ENCODE measurements around the gene TEAD2. TPM values are rescaled to one million over a fixed set of nuclear protein-coding genes. Genes with fewer than 3 reads are reported as not detected.

Gene TEAD2
- total and polyA plus RNA-seq, 10 of the 15 experiments (the other 5 are each of a cell fraction or from before 2014, with no cell fraction given): 0.04 to 0.26 (median 0.11) TPM; not detected in 3

DNA sequence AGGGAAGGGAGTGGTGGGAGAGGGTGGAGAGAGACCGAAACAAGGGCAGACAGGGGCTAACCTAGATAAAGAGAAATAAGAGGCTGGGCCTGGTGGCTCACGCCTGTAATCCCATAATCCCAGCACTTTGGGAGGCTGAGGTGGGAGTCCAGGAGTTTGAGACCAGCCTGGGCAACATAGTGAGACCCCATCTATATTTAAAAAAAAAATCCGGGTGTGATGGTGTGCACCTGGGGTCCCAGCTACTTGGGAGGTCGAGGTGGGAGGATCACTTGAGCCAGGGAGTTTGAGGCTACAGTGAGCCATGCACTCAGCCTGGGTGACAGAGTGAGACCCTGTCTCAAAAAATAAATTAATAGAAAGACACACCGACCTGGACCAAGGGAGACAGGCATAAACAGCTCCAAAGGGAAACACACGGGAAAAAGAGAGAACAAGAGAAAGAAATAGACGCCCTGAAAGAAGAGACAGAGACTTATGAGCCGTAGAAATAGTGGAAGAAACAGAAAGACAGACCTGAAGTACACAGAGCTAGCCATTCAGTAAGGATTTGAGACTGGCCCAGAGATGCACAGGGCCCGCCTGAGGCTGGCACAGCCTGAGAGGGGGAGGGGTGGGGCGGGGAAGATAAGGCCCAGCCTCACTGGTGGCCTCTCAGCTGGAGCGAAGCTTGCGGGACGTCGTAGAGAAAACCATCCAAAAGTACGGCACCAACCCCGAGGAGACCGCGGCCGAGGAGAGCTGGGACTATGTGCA lies 24.8 kb downstream of the TEAD2 start:
- no TSS peak for BruUV-seq (replicated peaks)
- H3K4me1 ChIP-seq (ENCODE audit: control insufficient read depth, insufficient read depth, low read length): peaks cover 50% of the 10 kb centered on the region
- CTCF ChIA-PET: interaction anchor here (0.6 to 2.6 kb wide), 5 partner anchors 9 to 134 kb away, joined by 4 to 15 read pairs (median 4); no protein-coding TSS in a partner anchor
- H3K27ac ChIP-seq (ENCODE audit: control insufficient read depth, insufficient read depth): 0 out of 2 replicates have a peak overlapping the region, but pooled peaks have one; percentile 98
- no peaks in the 10 kb centered on the region for H3K27me3 ChIP-seq (replicated peaks in 1 of 2; ENCODE audit: control insufficient read depth in 2 of 2, insufficient read depth in 2 of 2, low read length in 1 of 2)
- SMC1A ChIA-PET (ENCODE audit: uncharacterized antibody, unreplicated experiment): interaction anchor here (0.9 to 1.4 kb wide), 2 partner anchors 22 to 151 kb away, joined by 3 read pairs; no protein-coding TSS in a partner anchor
- H3K4me3 ChIP-seq: peak overlapping the region; percentile 86
- RAD21 ChIA-PET (ENCODE audit: unreplicated experiment): interaction anchor here (1.5 kb wide), 1 partner anchor 112 kb away, joined by 4 read pairs; no protein-coding TSS in a partner anchor
- no peaks in the 10 kb centered on the region for H3K9me3 ChIP-seq (replicated peaks; ENCODE audit: control insufficient read depth, insufficient read depth, low read length)
- H2AFZ ChIP-seq (ENCODE audit: control insufficient read depth, low read depth, low read length): no peak overlapping the region
- in situ Hi-C loops (cut with MboI): no loop called here
- POLR2A ChIA-PET: interaction anchor here (0.6 to 3.5 kb wide), 4 partner anchors 11 to 344 kb away, joined by 3 to 24 read pairs (median 6); partner anchors contain the start of genes ALDH16A1, GYS1, PIH1D1 and RUVBL2
- intact Hi-C loops (cut with micrococcal nuclease; ENCODE audit: unreplicated experiment): no loop called here
- FAIRE-seq: no peak
- ATAC-seq: no peak
- H4K20me1 ChIP-seq (ENCODE audit: control insufficient read depth, insufficient read depth): no peaks in the 10 kb centered on the region
- H3K79me2 ChIP-seq (ENCODE audit: control insufficient read depth, insufficient read depth, low read length): peaks cover 43% of the 10 kb centered on the region
- H3K9ac ChIP-seq (ENCODE audit: control insufficient read depth, insufficient read depth, low read length): no peak overlapping the region; the same call in 1 of the 2 replicates
- peaks cover 0 to 3% of the 10 kb centered on the region in 2 experiments; a peak in 1 of 4 replicates for H3K36me3 ChIP-seq (ENCODE audit: control insufficient read depth in 2 of 2, insufficient read depth in 2 of 2, low read length in 1 of 2)
- WGBS (ENCODE audit: insufficient coverage, insufficient replicate concordance, low lambda C conversion rate, missing lambda C conversion rate): 91% methylated on average over 18 of the region's 19 CpGs
- H3K4me2 ChIP-seq (ENCODE audit: control insufficient read depth, insufficient read depth): peak overlapping the region; percentile 99
- DNase-seq (ENCODE audit: low read depth, low spot score): no peak
- no peak for TF ChIP-seq LARP7 (IDR thresholded peaks at IDR 0.05)
- no peak for TF ChIP-seq WRNIP1 (IDR thresholded peaks at IDR 0.05; ENCODE audit: borderline replicate concordance, low read depth, low read length)
- TF ChIP-seq, protein P1, sequence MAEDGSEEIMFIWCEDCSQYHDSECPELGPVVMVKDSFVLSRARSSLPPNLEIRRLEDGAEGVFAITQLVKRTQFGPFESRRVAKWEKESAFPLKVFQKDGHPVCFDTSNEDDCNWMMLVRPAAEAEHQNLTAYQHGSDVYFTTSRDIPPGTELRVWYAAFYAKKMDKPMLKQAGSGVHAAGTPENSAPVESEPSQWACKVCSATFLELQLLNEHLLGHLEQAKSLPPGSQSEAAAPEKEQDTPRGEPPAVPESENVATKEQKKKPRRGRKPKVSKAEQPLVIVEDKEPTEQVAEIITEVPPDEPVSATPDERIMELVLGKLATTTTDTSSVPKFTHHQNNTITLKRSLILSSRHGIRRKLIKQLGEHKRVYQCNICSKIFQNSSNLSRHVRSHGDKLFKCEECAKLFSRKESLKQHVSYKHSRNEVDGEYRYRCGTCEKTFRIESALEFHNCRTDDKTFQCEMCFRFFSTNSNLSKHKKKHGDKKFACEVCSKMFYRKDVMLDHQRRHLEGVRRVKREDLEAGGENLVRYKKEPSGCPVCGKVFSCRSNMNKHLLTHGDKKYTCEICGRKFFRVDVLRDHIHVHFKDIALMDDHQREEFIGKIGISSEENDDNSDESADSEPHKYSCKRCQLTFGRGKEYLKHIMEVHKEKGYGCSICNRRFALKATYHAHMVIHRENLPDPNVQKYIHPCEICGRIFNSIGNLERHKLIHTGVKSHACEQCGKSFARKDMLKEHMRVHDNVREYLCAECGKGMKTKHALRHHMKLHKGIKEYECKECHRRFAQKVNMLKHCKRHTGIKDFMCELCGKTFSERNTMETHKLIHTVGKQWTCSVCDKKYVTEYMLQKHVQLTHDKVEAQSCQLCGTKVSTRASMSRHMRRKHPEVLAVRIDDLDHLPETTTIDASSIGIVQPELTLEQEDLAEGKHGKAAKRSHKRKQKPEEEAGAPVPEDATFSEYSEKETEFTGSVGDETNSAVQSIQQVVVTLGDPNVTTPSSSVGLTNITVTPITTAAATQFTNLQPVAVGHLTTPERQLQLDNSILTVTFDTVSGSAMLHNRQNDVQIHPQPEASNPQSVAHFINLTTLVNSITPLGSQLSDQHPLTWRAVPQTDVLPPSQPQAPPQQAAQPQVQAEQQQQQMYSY (CRISPR knock-in tag; IDR thresholded peaks at IDR 0.05): no peak
- no peak for TF ChIP-seq NFYA (IDR thresholded peaks at IDR 0.05; ENCODE audit: borderline replicate concordance, low read depth, low read length)
- no peak for TF ChIP-seq ZBTB40 (IDR thresholded peaks at IDR 0.05; ENCODE audit: borderline replicate concordance)
- no peak for TF ChIP-seq ZNF274 (IDR thresholded peaks at IDR 0.05; ENCODE audit: insufficient read depth, insufficient read length)
- TF ChIP-seq, protein P2, sequence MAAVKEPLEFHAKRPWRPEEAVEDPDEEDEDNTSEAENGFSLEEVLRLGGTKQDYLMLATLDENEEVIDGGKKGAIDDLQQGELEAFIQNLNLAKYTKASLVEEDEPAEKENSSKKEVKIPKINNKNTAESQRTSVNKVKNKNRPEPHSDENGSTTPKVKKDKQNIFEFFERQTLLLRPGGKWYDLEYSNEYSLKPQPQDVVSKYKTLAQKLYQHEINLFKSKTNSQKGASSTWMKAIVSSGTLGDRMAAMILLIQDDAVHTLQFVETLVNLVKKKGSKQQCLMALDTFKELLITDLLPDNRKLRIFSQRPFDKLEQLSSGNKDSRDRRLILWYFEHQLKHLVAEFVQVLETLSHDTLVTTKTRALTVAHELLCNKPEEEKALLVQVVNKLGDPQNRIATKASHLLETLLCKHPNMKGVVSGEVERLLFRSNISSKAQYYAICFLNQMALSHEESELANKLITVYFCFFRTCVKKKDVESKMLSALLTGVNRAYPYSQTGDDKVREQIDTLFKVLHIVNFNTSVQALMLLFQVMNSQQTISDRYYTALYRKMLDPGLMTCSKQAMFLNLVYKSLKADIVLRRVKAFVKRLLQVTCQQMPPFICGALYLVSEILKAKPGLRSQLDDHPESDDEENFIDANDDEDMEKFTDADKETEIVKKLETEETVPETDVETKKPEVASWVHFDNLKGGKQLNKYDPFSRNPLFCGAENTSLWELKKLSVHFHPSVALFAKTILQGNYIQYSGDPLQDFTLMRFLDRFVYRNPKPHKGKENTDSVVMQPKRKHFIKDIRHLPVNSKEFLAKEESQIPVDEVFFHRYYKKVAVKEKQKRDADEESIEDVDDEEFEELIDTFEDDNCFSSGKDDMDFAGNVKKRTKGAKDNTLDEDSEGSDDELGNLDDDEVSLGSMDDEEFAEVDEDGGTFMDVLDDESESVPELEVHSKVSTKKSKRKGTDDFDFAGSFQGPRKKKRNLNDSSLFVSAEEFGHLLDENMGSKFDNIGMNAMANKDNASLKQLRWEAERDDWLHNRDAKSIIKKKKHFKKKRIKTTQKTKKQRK (IDR thresholded peaks at IDR 0.05; ENCODE audit: low read depth, low read length): no peak
- TF ChIP-seq JUNB (IDR thresholded peaks at IDR 0.05): no peak
- TF ChIP-seq NFIC (IDR thresholded peaks at IDR 0.05; ENCODE audit: low read depth, low read length): no peak
- no peak for TF ChIP-seq IKZF1 (conservative IDR thresholded peaks at IDR 0.05)
- no peak for TF ChIP-seq NR2C2 (IDR thresholded peaks at IDR 0.05; ENCODE audit: borderline replicate concordance, control insufficient read depth, insufficient read length, low read depth)
